ENCODE results near the gene RHBDD2. TPM values are rescaled to one million over a fixed set of nuclear protein-coding genes. Genes with fewer than 3 reads are reported as not detected.

The RHBDD2 gene
- total RNA-seq, 1 donor from 2014 or later = 15.4 TPM

- H3K79me2 ChIP-seq (ENCODE audit: low read depth) = peaks cover 30% of the 10 kb centered on the region
- H3K4me1 ChIP-seq = peaks cover 16% of the 10 kb centered on the region
- H3K27ac ChIP-seq = no peak overlapping the region
- H3K27me3 ChIP-seq = no peaks in the 10 kb centered on the region
- H3K4me2 ChIP-seq = no peak overlapping the region
- H3F3A ChIP-seq (ENCODE audit: low read depth) = peaks cover 18% of the 10 kb centered on the region
- no peak for DNase-seq (ENCODE audit: low spot score)
- H3K36me3 Mint-ChIP-seq = peaks cover 48% of the 10 kb centered on the region
- no peak overlapping the region for H3K27ac Mint-ChIP-seq
- TF ChIP-seq EZH2phosphoT487 (IDR thresholded peaks at IDR 0.05) (no peak), EZH2 (IDR thresholded peaks at IDR 0.05) (no peak), CTCF (IDR thresholded peaks at IDR 0.05) (no peak)
- H3K9ac ChIP-seq = no peak overlapping the region
- H3K27me3 Mint-ChIP-seq (ENCODE audit: insufficient read depth, low read depth) = peaks cover 8% of the 10 kb centered on the region
- peaks cover 38% of the 10 kb centered on the region for H3K4me1 Mint-ChIP-seq
- H3K9me3 Mint-ChIP-seq = no peaks in the 10 kb centered on the region
- H2AFZ ChIP-seq (replicated peaks) = no peak overlapping the region
- H4K20me1 ChIP-seq (ENCODE audit: low read depth) = peaks cover 68% of the 10 kb centered on the region
- H3K36me3 ChIP-seq = no peaks in the 10 kb centered on the region
- no peak overlapping the region for H3K4me3 Mint-ChIP-seq
- no peaks in the 10 kb centered on the region for H3K9me3 ChIP-seq (ENCODE audit: low read depth)
- no peak overlapping the region for H3K4me3 ChIP-seq
Measured at GRCh38 chr7:75885036-75885435, 6.2 kb downstream of the RHBDD2 start.

- Histone ChIP-seq H3F3A (ENCODE audit: low read depth) (no peaks in the 10 kb centered on the region), H3K4me1 (no peaks in the 10 kb centered on the region), H3K36me3 (no peaks in the 10 kb centered on the region), H3K79me2 (ENCODE audit: low read depth) (peaks cover 2% of the 10 kb centered on the region), H3K4me3 (no peak overlapping the region), H3K27me3 (no peaks in the 10 kb centered on the region), H3K4me2 (no peak overlapping the region), H3K9ac (no peak overlapping the region), H4K20me1 (ENCODE audit: low read depth) (peaks cover 40% of the 10 kb centered on the region), H2AFZ (replicated peaks) (no peak overlapping the region), H3K9me3 (ENCODE audit: low read depth) (no peaks in the 10 kb centered on the region), H3K27ac (no peak overlapping the region)
- H3K27me3 Mint-ChIP-seq (ENCODE audit: insufficient read depth, low read depth) = peaks cover 8% of the 10 kb centered on the region
- no peaks in the 10 kb centered on the region for H3K9me3 Mint-ChIP-seq
- peaks cover 21% of the 10 kb centered on the region for H3K4me1 Mint-ChIP-seq
- no peak for DNase-seq (ENCODE audit: low spot score)
- no peak overlapping the region for H3K27ac Mint-ChIP-seq
- H3K36me3 Mint-ChIP-seq = peaks cover 26% of the 10 kb centered on the region
- no peak for TF ChIP-seq EZH2 (IDR thresholded peaks at IDR 0.05)
- no peak for TF ChIP-seq CTCF (IDR thresholded peaks at IDR 0.05)
- no peak for TF ChIP-seq EZH2phosphoT487 (IDR thresholded peaks at IDR 0.05)
- no peak overlapping the region for H3K4me3 Mint-ChIP-seq
Measured at GRCh38 chr7:75887669-75888369, 9.0 kb downstream of the RHBDD2 start.

- peak overlapping the region; percentile 50 for H3K27ac Mint-ChIP-seq
Measured at GRCh38 chr7:75888464-75889222, 9.8 kb downstream of the RHBDD2 start.

More at GRCh38 chr7:75888464-75889222, 9.8 kb downstream of the RHBDD2 start:
- Histone ChIP-seq H3K27me3 (no peaks in the 10 kb centered on the region), H3K9ac (no peak overlapping the region), H3K4me1 (no peaks in the 10 kb centered on the region), H3K27ac (no peak overlapping the region), H3K4me2 (no peak overlapping the region), H3K9me3 (ENCODE audit: low read depth) (no peaks in the 10 kb centered on the region), H3F3A (ENCODE audit: low read depth) (no peaks in the 10 kb centered on the region), H3K4me3 (no peak overlapping the region), H3K79me2 (ENCODE audit: low read depth) (no peaks in the 10 kb centered on the region), H2AFZ (replicated peaks) (no peak overlapping the region), H4K20me1 (ENCODE audit: low read depth) (peaks cover 32% of the 10 kb centered on the region), H3K36me3 (no peaks in the 10 kb centered on the region)
- no peaks in the 10 kb centered on the region for H3K9me3 Mint-ChIP-seq
- H3K4me1 Mint-ChIP-seq = peaks cover 21% of the 10 kb centered on the region
- no peak for DNase-seq (ENCODE audit: low spot score)
- TF ChIP-seq EZH2phosphoT487 (IDR thresholded peaks at IDR 0.05) (no peak), CTCF (IDR thresholded peaks at IDR 0.05) (no peak), EZH2 (IDR thresholded peaks at IDR 0.05) (no peak)
- peaks cover 23% of the 10 kb centered on the region for H3K36me3 Mint-ChIP-seq
- H3K27me3 Mint-ChIP-seq (ENCODE audit: insufficient read depth, low read depth) = peaks cover 5% of the 10 kb centered on the region
- peak overlapping the region; percentile 17 for H3K4me3 Mint-ChIP-seq

Measured in neural progenitor cell (in vitro differentiated cells).